ENCODE measurements around the gene BAZ2B. TPM values are rescaled to one million over a fixed set of nuclear protein-coding genes. Genes with fewer than 3 reads are reported as not detected.

The BAZ2B gene
- total and polyA plus RNA-seq, 2 donors (not counting 3 experiments of a cell fraction or from before 2014, with no cell fraction given): 22.1 to 73.8 TPM

DNA sequence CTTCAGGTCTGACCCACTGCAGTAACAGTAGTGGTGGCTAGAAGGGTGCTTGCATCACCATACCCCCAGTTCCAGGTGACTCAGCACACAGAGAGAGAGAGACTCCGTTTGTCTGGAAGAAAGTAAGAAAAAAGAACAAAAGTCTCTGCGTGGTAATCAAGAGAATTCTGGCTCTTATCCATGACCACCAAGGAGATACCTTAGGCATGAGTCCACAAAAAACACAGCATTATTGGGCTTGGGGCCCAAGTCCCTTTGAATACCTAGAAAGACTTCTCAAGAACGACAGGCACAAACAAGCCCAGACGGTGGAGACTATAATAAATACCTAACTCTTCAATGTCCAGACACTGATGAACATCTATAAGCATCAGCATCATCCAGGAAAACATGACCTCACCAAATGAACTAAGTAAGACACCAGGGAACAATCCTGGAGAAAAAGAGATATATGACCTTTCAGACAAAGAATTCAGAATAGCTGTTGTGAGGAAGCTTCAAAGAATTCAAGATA, 21.7 kb upstream of the BAZ2B start:
- H3K79me2 ChIP-seq (ENCODE audit: control insufficient read depth, insufficient read depth, low read length): no peaks in the 10 kb centered on the region
- DNase-seq (ENCODE audit: low read depth, low spot score) (no peak), FAIRE-seq (no peak)
- no peak overlapping the region for H2AFZ ChIP-seq (ENCODE audit: low read depth, low read length)
- no peaks in the 10 kb centered on the region for H3K36me3 ChIP-seq (ENCODE audit: control insufficient read depth in 2 of 2, extremely low read depth in 1 of 2, insufficient read depth in 2 of 2, low read length in 2 of 2)
- POLR2A ChIA-PET: interaction anchor here (0.7 to 0.8 kb wide), 2 partner anchors 17 to 21 kb away, joined by 3 read pairs; no protein-coding TSS in a partner anchor
- H3K9me1 ChIP-seq (replicated peaks; ENCODE audit: control insufficient read depth, extremely low read depth, insufficient read depth, low read length): no peaks in the 10 kb centered on the region
- intact Hi-C loops (cut with micrococcal nuclease): no loop called here
- H3K4me2 ChIP-seq (ENCODE audit: insufficient read depth, low read length): no peak overlapping the region
- H3K4me1 ChIP-seq (ENCODE audit: control insufficient read depth, extremely low read depth, insufficient read depth, low read length): no peaks in the 10 kb centered on the region
- H3K4me3 ChIP-seq (replicated peaks in 1 of 3; ENCODE audit: insufficient read depth in 1 of 3, low read depth in 1 of 3, low read length in 3 of 3): no peak overlapping the region
- no peaks in the 10 kb centered on the region for H3K27me3 ChIP-seq (ENCODE audit: control insufficient read depth in 2 of 2, insufficient read depth in 2 of 2, low read length in 2 of 2)
- dilution Hi-C loops (cut with MboI; ENCODE audit: extremely low pct_ligation_motif_present, low sequenced_read_pairs): no loop called here
- no peaks in the 10 kb centered on the region for H4K20me1 ChIP-seq (replicated peaks; ENCODE audit: control insufficient read depth, extremely low read depth, insufficient read depth, low read length)
- no peaks in the 10 kb centered on the region for H3K9me3 ChIP-seq (replicated peaks; ENCODE audit: control insufficient read depth, insufficient read depth, low read length)
- H3K9ac ChIP-seq (replicated peaks; ENCODE audit: extremely low read depth, insufficient read depth, low read length): no peak overlapping the region
- CTCF ChIA-PET: interaction anchor here (0.6 kb wide), 2 partner anchors 89 to 97 kb away, joined by 3 read pairs; no protein-coding TSS in a partner anchor
- no TSS peak for BruUV-seq (replicated peaks)
- TF ChIP-seq, protein P1, sequence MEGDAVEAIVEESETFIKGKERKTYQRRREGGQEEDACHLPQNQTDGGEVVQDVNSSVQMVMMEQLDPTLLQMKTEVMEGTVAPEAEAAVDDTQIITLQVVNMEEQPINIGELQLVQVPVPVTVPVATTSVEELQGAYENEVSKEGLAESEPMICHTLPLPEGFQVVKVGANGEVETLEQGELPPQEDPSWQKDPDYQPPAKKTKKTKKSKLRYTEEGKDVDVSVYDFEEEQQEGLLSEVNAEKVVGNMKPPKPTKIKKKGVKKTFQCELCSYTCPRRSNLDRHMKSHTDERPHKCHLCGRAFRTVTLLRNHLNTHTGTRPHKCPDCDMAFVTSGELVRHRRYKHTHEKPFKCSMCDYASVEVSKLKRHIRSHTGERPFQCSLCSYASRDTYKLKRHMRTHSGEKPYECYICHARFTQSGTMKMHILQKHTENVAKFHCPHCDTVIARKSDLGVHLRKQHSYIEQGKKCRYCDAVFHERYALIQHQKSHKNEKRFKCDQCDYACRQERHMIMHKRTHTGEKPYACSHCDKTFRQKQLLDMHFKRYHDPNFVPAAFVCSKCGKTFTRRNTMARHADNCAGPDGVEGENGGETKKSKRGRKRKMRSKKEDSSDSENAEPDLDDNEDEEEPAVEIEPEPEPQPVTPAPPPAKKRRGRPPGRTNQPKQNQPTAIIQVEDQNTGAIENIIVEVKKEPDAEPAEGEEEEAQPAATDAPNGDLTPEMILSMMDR (IDR thresholded peaks at IDR 0.05; ENCODE audit: extremely low read depth in 1 of 2, insufficient read depth in 1 of 2, low read depth in 1 of 2, low read length in 2 of 2): no peak
- H3K27ac ChIP-seq (ENCODE audit: insufficient read depth, low read depth, low read length): no peak overlapping the region

- ChIA-PET POLR2A (interaction anchor here (0.8 kb wide), 1 partner anchor 18 kb away, joined by 3 read pairs; no protein-coding TSS in a partner anchor), CTCF (interaction anchor here (0.9 kb wide), 1 partner anchor 12 kb away, joined by 3 read pairs; no protein-coding TSS in a partner anchor)
- FAIRE-seq (no peak), DNase-seq (ENCODE audit: low read depth, low spot score) (no peak)
- no peak overlapping the region for H3K27ac ChIP-seq (ENCODE audit: insufficient read depth, low read depth, low read length)
- no peaks in the 10 kb centered on the region for H3K79me2 ChIP-seq (ENCODE audit: control insufficient read depth, insufficient read depth, low read length)
- no peaks in the 10 kb centered on the region for H3K36me3 ChIP-seq (ENCODE audit: control insufficient read depth in 2 of 2, extremely low read depth in 1 of 2, insufficient read depth in 2 of 2, low read length in 2 of 2)
- no peak overlapping the region for H3K9ac ChIP-seq (replicated peaks; ENCODE audit: extremely low read depth, insufficient read depth, low read length)
- H3K9me1 ChIP-seq (replicated peaks; ENCODE audit: control insufficient read depth, extremely low read depth, insufficient read depth, low read length): no peaks in the 10 kb centered on the region
- no peaks in the 10 kb centered on the region for H3K27me3 ChIP-seq (ENCODE audit: control insufficient read depth in 2 of 2, insufficient read depth in 2 of 2, low read length in 2 of 2)
- H3K4me1 ChIP-seq (ENCODE audit: control insufficient read depth, extremely low read depth, insufficient read depth, low read length): no peaks in the 10 kb centered on the region
- no TSS peak for BruUV-seq (replicated peaks)
- no peaks in the 10 kb centered on the region for H3K9me3 ChIP-seq (replicated peaks; ENCODE audit: control insufficient read depth, insufficient read depth, low read length)
- no peak overlapping the region for H3K4me3 ChIP-seq (replicated peaks in 1 of 3; ENCODE audit: insufficient read depth in 1 of 3, low read depth in 1 of 3, low read length in 3 of 3)
- no peaks in the 10 kb centered on the region for H4K20me1 ChIP-seq (replicated peaks; ENCODE audit: control insufficient read depth, extremely low read depth, insufficient read depth, low read length)
- no peak overlapping the region for H2AFZ ChIP-seq (ENCODE audit: low read depth, low read length)
- intact Hi-C loops (cut with micrococcal nuclease): no loop called here
- dilution Hi-C loops (cut with MboI; ENCODE audit: extremely low pct_ligation_motif_present, low sequenced_read_pairs): no loop called here
- H3K4me2 ChIP-seq (ENCODE audit: insufficient read depth, low read length): no peak overlapping the region
- TF ChIP-seq, protein P1 (IDR thresholded peaks at IDR 0.05; ENCODE audit: extremely low read depth in 1 of 2, insufficient read depth in 1 of 2, low read depth in 1 of 2, low read length in 2 of 2): no peak
- TF ChIP-seq POLR2AphosphoS5 (IDR thresholded peaks at IDR 0.05; ENCODE audit: insufficient read depth, low read depth, low read length): no peak
- no peak for TF ChIP-seq MYC (IDR thresholded peaks at IDR 0.05; ENCODE audit: low read depth, low read length)
- TF ChIP-seq EZH2 (IDR thresholded peaks at IDR 0.05; ENCODE audit: borderline replicate concordance, low read depth, low read length, severe bottlenecking): no peak
- no peak for TF ChIP-seq FOS (IDR thresholded peaks at IDR 0.05; ENCODE audit: borderline replicate concordance, insufficient read depth, low read length)
- TF ChIP-seq POLR2A (IDR thresholded peaks at IDR 0.05; ENCODE audit: low read depth, low read length): no peak
- TF ChIP-seq GATA2 (IDR thresholded peaks at IDR 0.05; ENCODE audit: insufficient read depth, insufficient read length, low read depth, low read length): no peak
These were observed 20.9 kb upstream of the BAZ2B start for GRCh38 chr2:159637240-159637639.

Data from endothelial cell of umbilical vein (primary cell).